ENCODE data around the gene MED31.
"Not testable (repeated sequence)": the region's sequence is repeated elsewhere in the genome, so short reads cannot be mapped to it uniquely, and the experiment has no call there.

Gene MED31

GRCh38 chr17:6651354-6651918 lies at the start of gene MED31, which contains the start of gene C17orf100:
Gene MED31 (minus strand): TSS chr17:6651605. CDS start chr17:6651528, 77 bp downstream.
Gene C17orf100 (plus strand): TSS chr17:6651762. CDS start chr17:6651914, 152 bp downstream.
- Mint-ChIP-seq H3K4me3 (peak within 1 kb of the TSS; percentile 99), H3K36me3 (ENCODE audit: low read depth) (peaks cover 23% of the 10 kb centered on the region), H3K9me3 (no peaks in the 10 kb centered on the region), H3K27me3 (ENCODE audit: low read depth) (peaks cover 22% of the 10 kb centered on the region), H3K27ac (peak within 1 kb of the TSS; percentile 100), H3K4me1 (ENCODE audit: low read depth) (peaks cover 58% of the 10 kb centered on the region)

- no peaks in the 10 kb centered on the region for H3K36me3 Mint-ChIP-seq (ENCODE audit: low read depth)
- H3K9me3 Mint-ChIP-seq = no peaks in the 10 kb centered on the region
- H3K27ac Mint-ChIP-seq = no peak overlapping the region
- peaks cover 12% of the 10 kb centered on the region for H3K27me3 Mint-ChIP-seq (ENCODE audit: low read depth)
- H3K4me3 Mint-ChIP-seq = no peak overlapping the region
- no peaks in the 10 kb centered on the region for H3K4me1 Mint-ChIP-seq (ENCODE audit: low read depth)
Observed at GRCh38 chr17:6700948-6701307, 49.5 kb upstream of the MED31 start.

GRCh38 chr17:6699997-6700947 lies 48.9 kb upstream of the MED31 start:
- H3K4me3 Mint-ChIP-seq = no peak overlapping the region
- no peak overlapping the region for H3K27ac Mint-ChIP-seq
- no peaks in the 10 kb centered on the region for H3K9me3 Mint-ChIP-seq
- peaks cover 12% of the 10 kb centered on the region for H3K27me3 Mint-ChIP-seq (ENCODE audit: low read depth)
- H3K4me1 Mint-ChIP-seq (ENCODE audit: low read depth) = no peaks in the 10 kb centered on the region
- H3K36me3 Mint-ChIP-seq (ENCODE audit: low read depth) = no peaks in the 10 kb centered on the region

- Mint-ChIP-seq H3K4me3 (no peak overlapping the region), H3K4me1 (ENCODE audit: low read depth) (no peaks in the 10 kb centered on the region), H3K27ac (no peak overlapping the region), H3K36me3 (ENCODE audit: low read depth) (no peaks in the 10 kb centered on the region), H3K9me3 (no peaks in the 10 kb centered on the region), H3K27me3 (ENCODE audit: low read depth) (peaks cover 5% of the 10 kb centered on the region)
Observed at GRCh38 chr17:6698004-6698403, 46.6 kb upstream of the MED31 start.

- no peak overlapping the region for H3K27ac Mint-ChIP-seq
- H3K36me3 Mint-ChIP-seq (ENCODE audit: low read depth) = no peaks in the 10 kb centered on the region
- no peaks in the 10 kb centered on the region for H3K9me3 Mint-ChIP-seq
- H3K4me1 Mint-ChIP-seq (ENCODE audit: low read depth) = no peaks in the 10 kb centered on the region
- H3K4me3 Mint-ChIP-seq = no peak overlapping the region
- peaks cover 8% of the 10 kb centered on the region for H3K27me3 Mint-ChIP-seq (ENCODE audit: low read depth)
Observed at GRCh38 chr17:6696906-6697305, 45.5 kb upstream of the MED31 start.

- no peaks in the 10 kb centered on the region for H3K36me3 Mint-ChIP-seq (ENCODE audit: low read depth)
- H3K27ac Mint-ChIP-seq = no peak overlapping the region
Observed at GRCh38 chr17:6695565-6695964, 44.2 kb upstream of the MED31 start.

GRCh38 chr17:6695051-6695450 lies 43.6 kb upstream of the MED31 start:
- Mint-ChIP-seq H3K4me3 (no peak overlapping the region), H3K4me1 (ENCODE audit: low read depth) (no peaks in the 10 kb centered on the region), H3K36me3 (ENCODE audit: low read depth) (no peaks in the 10 kb centered on the region), H3K9me3 (no peaks in the 10 kb centered on the region), H3K27ac (no peak overlapping the region), H3K27me3 (ENCODE audit: low read depth) (peaks cover 12% of the 10 kb centered on the region)

More at GRCh38 chr17:6695565-6695964, 44.2 kb upstream of the MED31 start:
- Mint-ChIP-seq H3K9me3 (no peaks in the 10 kb centered on the region), H3K4me1 (ENCODE audit: low read depth) (no peaks in the 10 kb centered on the region), H3K27me3 (ENCODE audit: low read depth) (peaks cover 10% of the 10 kb centered on the region), H3K4me3 (no peak overlapping the region)

- not testable (repeated sequence) for H3K36me3 Mint-ChIP-seq (ENCODE audit: low read depth); H3K4me3 Mint-ChIP-seq; H3K4me1 Mint-ChIP-seq (ENCODE audit: low read depth); H3K9me3 Mint-ChIP-seq; H3K27ac Mint-ChIP-seq
- peaks cover 18% of the 10 kb centered on the region for H3K27me3 Mint-ChIP-seq (ENCODE audit: low read depth)
Observed at GRCh38 chr17:6691958-6692357, 40.6 kb upstream of the MED31 start.

GRCh38 chr17:6691546-6691945 lies 40.1 kb upstream of the MED31 start:
- Mint-ChIP-seq H3K9me3 (no peaks in the 10 kb centered on the region), H3K4me3 (no peak overlapping the region), H3K27me3 (ENCODE audit: low read depth) (peaks cover 18% of the 10 kb centered on the region), H3K4me1 (ENCODE audit: low read depth) (no peaks in the 10 kb centered on the region), H3K36me3 (ENCODE audit: low read depth) (no peaks in the 10 kb centered on the region), H3K27ac (no peak overlapping the region)

GRCh38 chr17:6690641-6691040 lies 39.2 kb upstream of the MED31 start:
- H3K4me1 Mint-ChIP-seq (ENCODE audit: low read depth) = no peaks in the 10 kb centered on the region
- H3K4me3 Mint-ChIP-seq = no peak overlapping the region
- H3K36me3 Mint-ChIP-seq (ENCODE audit: low read depth) = no peaks in the 10 kb centered on the region
- H3K27ac Mint-ChIP-seq = no peak overlapping the region
- H3K9me3 Mint-ChIP-seq = no peaks in the 10 kb centered on the region
- H3K27me3 Mint-ChIP-seq (ENCODE audit: low read depth) = peaks cover 21% of the 10 kb centered on the region

GRCh38 chr17:6688944-6689343 lies 37.5 kb upstream of the MED31 start:
- Mint-ChIP-seq H3K9me3 (no peaks in the 10 kb centered on the region), H3K4me1 (ENCODE audit: low read depth) (no peaks in the 10 kb centered on the region), H3K27me3 (ENCODE audit: low read depth) (peaks cover 21% of the 10 kb centered on the region), H3K36me3 (ENCODE audit: low read depth) (no peaks in the 10 kb centered on the region), H3K27ac (no peak overlapping the region), H3K4me3 (no peak overlapping the region)

GRCh38 chr17:6686026-6686425 lies 34.6 kb upstream of the MED31 start:
- H3K9me3 Mint-ChIP-seq = no peaks in the 10 kb centered on the region
- H3K27me3 Mint-ChIP-seq (ENCODE audit: low read depth) = peaks cover 23% of the 10 kb centered on the region
- H3K4me3 Mint-ChIP-seq = no peak overlapping the region
- no peaks in the 10 kb centered on the region for H3K4me1 Mint-ChIP-seq (ENCODE audit: low read depth)
- H3K27ac Mint-ChIP-seq = no peak overlapping the region
- no peaks in the 10 kb centered on the region for H3K36me3 Mint-ChIP-seq (ENCODE audit: low read depth)

GRCh38 chr17:6684881-6685767 lies 33.7 kb upstream of the MED31 start:
- Mint-ChIP-seq H3K4me1 (ENCODE audit: low read depth) (no peaks in the 10 kb centered on the region), H3K27ac (no peak overlapping the region), H3K9me3 (no peaks in the 10 kb centered on the region), H3K36me3 (ENCODE audit: low read depth) (no peaks in the 10 kb centered on the region), H3K4me3 (no peak overlapping the region), H3K27me3 (ENCODE audit: low read depth) (peaks cover 27% of the 10 kb centered on the region)

GRCh38 chr17:6684460-6684783 lies 33.0 kb upstream of the MED31 start:
- H3K4me3 Mint-ChIP-seq = no peak overlapping the region

More at GRCh38 chr17:6684460-6684783, 33.0 kb upstream of the MED31 start:
- no peaks in the 10 kb centered on the region for H3K4me1 Mint-ChIP-seq (ENCODE audit: low read depth)
- no peaks in the 10 kb centered on the region for H3K36me3 Mint-ChIP-seq (ENCODE audit: low read depth)
- H3K27ac Mint-ChIP-seq = no peak overlapping the region
- no peaks in the 10 kb centered on the region for H3K9me3 Mint-ChIP-seq
- H3K27me3 Mint-ChIP-seq (ENCODE audit: low read depth) = peaks cover 28% of the 10 kb centered on the region
